Superior temporal gyrus (tissue), 1 donor: ENCODE measurements around the gene DOK5.

Experiments
- DNase-seq: peaks from one replicate; pipeline ENCODE4 v3.0.0-alpha.2; 2016; ENCODE audit errors: extremely low spot score

Gene DOK5

DNA sequence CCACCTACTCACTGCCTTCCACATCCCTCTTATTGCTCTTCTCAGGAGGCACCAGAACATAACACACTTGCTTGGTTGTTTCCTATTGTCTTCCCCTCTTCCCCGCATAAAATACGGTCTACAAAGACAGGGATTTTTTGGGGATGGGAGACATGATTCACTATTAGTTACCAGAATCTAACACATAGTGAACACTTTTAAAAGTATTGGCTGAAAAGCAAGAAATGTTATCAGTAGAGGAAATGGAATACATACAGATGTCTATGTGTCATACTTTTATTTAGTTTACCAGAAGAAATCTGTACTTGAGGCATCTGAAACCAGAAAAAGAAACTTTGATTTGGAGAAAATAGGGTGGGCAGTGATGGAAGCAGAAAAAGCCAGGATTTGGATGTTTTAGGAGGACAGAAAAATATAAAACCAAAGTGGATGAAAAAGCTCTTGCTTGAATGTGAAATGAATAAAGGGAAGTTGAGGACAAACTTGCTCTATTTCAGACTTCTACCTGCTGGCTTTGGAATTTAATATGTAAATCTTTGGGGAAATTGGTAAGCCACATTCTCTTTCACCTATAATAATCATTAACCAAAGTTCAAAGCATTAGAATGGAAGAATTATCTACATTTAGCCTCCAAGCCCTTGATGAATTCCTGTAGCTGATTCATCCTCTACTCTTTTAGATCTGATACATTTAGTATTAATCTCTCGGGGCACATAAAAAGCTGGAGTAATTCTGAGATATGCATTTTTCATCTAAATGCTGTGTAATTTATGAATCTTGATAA, 82.6 kb downstream of the DOK5 start:
- no peak for DNase-seq

GRCh38 chr20:54559890-54560289, 84.5 kb downstream of the DOK5 start:
- no peak for DNase-seq

DNA sequence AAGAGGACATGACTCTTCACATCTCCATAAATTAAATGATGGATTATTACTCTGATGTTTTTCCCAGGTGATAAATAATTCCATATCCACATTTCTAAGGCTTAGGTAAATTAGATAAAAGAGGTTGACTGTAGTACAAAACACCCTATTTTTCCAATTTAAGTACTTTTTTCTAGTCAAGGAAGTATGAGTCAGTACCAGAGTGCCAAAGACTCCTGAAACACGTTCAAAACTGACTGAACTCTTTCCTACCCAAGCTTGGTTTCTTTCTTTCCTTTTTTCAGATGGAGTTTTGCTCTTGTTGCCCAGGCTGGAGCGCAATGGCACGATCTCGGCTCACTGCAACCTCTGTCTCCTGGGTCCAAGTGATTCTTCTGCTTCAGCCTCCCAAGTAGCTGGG, 85.0 kb downstream of the DOK5 start:
- DNase-seq, result no peak

DNA sequence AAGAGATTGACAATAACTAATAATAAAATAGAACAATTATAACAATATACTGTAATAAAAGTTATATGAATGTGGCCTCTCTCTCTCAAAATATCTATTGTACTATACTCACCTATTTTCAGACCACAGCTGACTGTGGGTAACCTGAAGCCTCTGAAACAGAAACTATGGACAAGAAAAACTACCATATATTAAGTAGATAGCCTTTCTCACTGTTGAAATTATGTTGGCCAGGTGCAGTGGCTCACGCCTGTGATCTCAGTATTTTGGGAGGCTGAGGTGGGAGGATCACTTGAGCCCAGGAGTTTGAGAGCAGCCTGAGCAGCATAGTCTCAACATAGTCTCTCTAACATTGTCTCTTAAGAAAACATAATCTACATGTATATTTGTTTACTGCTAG, 89.9 kb downstream of the DOK5 start:
- DNase-seq, result no peak

DNA sequence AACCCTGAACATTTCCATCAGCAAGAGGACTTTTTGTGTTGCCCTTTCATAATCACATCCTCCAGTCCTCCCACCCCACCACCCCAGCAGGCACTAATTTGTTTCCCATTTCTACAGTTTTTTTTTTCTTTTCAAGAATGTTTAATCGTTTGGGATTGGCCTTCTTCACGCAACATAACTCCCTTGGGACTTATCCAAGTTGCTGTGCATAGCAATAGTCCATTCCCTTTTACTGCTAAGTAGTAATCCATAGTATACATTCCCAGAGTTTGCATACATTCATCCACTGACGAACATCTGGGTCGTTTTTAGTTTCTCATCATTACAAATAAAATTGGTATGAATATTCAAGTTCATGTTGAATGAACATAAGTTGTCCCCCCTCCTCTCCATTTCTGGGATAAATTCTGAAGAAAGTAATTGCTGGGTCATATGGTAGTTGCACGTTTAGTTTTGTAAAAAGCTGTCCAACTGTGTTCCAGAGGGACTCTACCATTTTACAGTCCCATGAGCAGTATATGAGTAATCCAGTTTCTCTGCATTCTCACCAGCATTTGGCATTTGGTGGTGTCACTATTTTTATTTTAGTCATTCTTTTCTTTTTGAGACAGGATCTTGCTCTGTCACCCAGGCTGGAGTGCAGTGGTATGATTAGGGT, 90.8 kb downstream of the DOK5 start:
- no peak for DNase-seq

GRCh38 chr20:54570561-54570960, 95.2 kb downstream of the DOK5 start:
- no peak for DNase-seq

DNA sequence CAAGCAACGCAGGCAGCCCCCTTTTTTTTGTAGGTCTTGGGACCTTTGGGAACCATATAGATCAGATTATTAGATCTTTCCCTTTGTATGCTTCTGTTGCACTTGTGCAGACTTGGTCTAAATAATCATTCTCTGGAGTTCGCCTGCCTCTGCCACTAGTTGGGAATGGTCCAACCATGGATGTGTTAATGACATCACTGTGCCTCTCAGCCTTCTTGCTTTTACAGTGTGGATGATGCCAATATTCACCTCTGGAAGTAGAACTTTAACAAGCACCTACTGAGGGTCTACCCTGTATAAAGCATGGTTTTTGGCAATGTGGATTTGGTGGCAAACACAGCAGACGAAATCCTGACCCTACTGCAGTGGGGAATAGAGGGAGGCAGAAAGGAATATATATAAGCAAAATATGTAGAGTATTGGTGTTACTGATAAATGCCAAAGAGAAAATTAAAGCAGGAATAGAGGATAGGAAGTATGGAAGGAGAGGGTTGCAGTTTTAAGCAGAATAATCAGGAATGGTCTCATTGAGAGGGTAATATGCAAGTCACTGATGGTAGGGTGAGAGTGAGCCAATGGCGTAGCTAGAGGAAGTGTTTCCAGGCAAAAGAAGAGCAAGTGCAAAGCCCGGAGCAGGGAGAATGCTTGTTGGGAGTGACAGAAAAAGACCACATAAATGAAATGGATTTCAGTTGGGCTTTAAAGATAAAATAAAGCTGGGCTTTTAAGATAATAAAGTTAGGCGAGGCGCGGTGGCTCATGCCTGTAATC, 97.5 kb downstream of the DOK5 start:
- no peak for DNase-seq

DNA sequence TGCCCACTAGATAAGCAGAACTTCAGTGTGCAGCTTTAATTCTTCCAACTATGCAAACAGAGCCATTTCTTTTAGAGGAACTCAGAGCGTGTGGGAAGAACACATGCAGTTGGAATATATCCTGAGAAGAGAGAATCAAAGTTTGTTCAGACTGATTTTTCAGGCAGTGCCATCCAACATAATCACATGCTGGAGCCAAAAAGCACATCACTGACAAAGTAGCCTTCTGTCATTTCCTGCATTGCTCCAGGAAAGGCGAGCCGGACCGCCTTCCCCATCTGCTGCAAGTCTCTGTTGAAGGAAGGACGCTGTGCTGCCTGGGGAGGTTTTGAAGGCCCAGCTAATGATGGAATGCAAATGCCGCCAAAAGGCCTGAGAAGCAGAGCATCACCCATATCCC, 98.4 kb downstream of the DOK5 start:
- peak; percentile 59 for DNase-seq

GRCh38 chr20:54576518-54576917, 101.1 kb downstream of the DOK5 start:
- peak; percentile 24 for DNase-seq

GRCh38 chr20:54577637-54578036, 102.2 kb downstream of the DOK5 start:
- DNase-seq, result no peak

GRCh38 chr20:54585217-54585616, 109.8 kb downstream of the DOK5 start:
- no peak for DNase-seq

DNA sequence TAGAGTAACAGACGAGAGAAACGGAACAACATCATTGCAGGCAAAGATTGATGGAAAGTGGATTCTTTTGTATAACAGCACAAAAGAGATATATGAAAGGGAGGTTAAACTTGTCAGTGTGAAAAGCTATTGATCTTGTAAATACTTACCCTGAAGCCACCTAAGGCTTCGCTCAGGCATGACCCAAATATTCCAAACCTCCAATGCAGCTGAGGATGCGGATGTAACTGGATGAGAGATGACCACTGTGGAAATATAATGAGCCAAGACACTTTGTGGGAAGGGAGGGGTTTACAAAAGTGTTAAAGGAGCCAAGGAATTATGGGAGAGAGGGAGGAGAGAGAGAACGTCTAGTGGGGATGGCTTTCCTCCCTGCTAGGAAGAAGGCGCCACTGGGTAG, 112.0 kb downstream of the DOK5 start:
- no peak for DNase-seq

- DNase-seq, result no peak
Observed at GRCh38 chr20:54589402-54590030, 114.1 kb downstream of the DOK5 start.

GRCh38 chr20:54590856-54591255, 115.5 kb downstream of the DOK5 start:
- DNase-seq, result no peak

DNA sequence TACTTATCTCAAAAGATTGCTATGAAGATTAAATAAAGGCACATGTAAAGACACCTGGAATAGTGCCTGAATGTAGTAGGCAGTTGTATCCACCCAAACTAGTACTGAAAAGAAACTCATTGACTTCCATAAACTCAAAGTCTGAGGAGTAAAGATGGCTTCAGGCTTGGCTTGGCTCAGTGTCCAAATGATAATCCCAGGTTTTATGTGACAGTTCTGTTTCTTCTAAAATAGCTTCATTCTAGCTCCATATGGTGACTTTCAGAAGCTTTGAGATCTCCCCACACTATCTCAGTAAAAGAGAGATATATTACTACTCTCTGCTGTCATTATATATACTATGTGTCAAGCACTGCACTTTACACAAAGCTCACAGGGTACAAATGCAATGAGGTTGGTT, 121.3 kb downstream of the DOK5 start:
- no peak for DNase-seq

- DNase-seq, result no peak
Observed at GRCh38 chr20:54598352-54598751, 123.0 kb downstream of the DOK5 start.

GRCh38 chr20:54600634-54601033, 125.2 kb downstream of the DOK5 start:
- no peak for DNase-seq

- peak; percentile 16 for DNase-seq
Observed at GRCh38 chr20:54601831-54602515, 126.6 kb downstream of the DOK5 start.

DNA sequence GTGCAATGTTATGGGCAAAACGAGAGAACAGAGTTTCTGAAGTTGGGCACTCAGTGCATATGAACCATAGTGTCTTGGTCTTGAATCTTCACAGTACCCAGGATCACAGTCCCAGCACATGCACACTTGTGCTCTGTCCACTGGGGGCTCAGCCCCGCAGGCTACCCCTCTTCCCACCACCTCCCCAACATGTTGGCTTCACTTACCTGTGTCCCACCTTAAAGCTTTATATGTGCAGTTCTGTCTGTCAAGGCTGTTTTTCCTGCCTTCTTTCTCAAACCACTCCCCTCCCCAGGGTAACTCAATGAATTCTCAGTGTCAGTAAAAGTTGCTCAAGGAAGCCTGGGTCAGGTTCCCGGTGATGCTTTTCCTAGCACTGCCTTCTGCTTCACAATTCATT, 129.9 kb downstream of the DOK5 start:
- DNase-seq, result no peak

DNA sequence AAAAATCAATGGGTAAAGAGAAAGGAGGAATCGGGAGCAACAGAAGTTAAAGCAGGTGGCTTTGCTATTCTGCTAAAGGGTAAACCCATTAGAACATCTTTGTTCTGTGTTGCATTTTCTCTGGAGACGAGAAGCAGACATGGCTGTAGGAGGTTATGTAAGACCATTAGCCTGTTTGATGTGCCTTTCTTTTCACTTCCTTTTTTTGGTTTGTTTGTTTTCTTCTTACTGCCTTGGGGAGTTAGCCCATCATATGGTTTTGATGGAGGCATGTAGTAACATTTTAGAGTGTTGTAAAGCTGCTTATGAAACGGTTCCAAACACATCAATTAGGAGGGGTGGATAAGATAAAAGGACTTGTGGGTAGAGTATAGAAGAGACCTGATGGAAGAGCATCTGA, 131.0 kb downstream of the DOK5 start:
- no peak for DNase-seq

DNA sequence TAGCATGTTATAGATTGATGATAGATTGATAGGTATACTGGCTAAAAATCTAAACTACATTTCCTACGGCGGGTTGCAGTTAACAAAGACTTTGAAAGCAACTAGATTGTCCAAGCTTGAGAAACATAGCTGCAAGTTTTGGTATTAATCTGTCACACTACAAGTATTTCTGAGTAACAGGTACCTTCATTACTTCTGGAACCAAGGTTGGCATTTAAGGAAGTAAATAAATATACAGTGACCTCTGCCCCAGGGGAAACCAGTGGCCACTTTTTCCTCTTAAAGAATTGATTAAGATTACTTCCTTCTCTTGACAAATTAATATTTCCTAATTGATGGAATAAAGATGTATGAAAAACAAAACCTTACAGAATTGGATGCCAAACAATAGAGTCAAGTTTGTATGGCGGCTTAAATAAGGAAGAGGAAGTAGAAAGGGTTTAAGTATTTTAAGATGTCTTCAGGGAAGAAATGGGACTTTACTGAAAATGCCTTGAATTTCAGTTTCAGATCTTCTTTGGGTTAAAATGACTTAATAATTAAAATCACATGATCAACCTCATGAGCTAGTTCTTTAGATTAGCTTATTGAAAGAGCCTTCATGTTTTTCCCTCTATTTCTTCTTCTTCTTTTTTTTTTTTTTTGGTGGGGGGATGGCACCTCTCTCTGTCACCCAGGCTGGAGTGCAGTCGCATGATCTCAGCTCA, 132.8 kb downstream of the DOK5 start:
- no peak for DNase-seq
